Activated gamma-delta T cell treated with Interleukin-2 at 50 U/mL for 16 hours (primary cell): ENCODE data around the gene ALKBH2.
"Not testable (repeated sequence)": the region's sequence is repeated elsewhere in the genome, so short reads cannot be mapped to it uniquely, and the experiment has no call there.

Source experiments
- DNase-seq: peaks from one replicate; pipeline ENCODE4 v3.0.0-alpha.2; 2020

Gene ALKBH2

GRCh38 chr12:109065154-109065852, 28.0 kb downstream of the ALKBH2 start:
- no peak for DNase-seq

GRCh38 chr12:109064143-109064542, 29.1 kb downstream of the ALKBH2 start:
- DNase-seq: no peak

- no peak for DNase-seq
Measured at GRCh38 chr12:109058773-109059172, 34.5 kb downstream of the ALKBH2 start.

GRCh38 chr12:109057376-109057775, 35.9 kb downstream of the ALKBH2 start:
- no peak for DNase-seq

GRCh38 chr12:109056891-109057290, 36.4 kb downstream of the ALKBH2 start:
- DNase-seq: no peak

GRCh38 chr12:109054520-109054919, 38.8 kb downstream of the ALKBH2 start:
- no peak for DNase-seq

GRCh38 chr12:109054124-109054513, 39.2 kb downstream of the ALKBH2 start:
- DNase-seq: not testable (repeated sequence)

- DNase-seq: peak; percentile 14
Measured at GRCh38 chr12:109053382-109054123, 39.7 kb downstream of the ALKBH2 start.

- DNase-seq: peak; percentile 84
Measured at GRCh38 chr12:109052414-109053323, 40.6 kb downstream of the ALKBH2 start, which contains the start of gene USP30. Gene USP30 (plus strand): TSS chr12:109052576. CDS start chr12:109052679, 103 bp downstream.

- no peak for DNase-seq
Measured at GRCh38 chr12:109052097-109052413, 41.2 kb downstream of the ALKBH2 start.

- DNase-seq: not testable (repeated sequence)
Measured at GRCh38 chr12:109049794-109050193, 43.5 kb downstream of the ALKBH2 start.

- DNase-seq: not testable (repeated sequence)
Measured at GRCh38 chr12:109048706-109049105, 44.6 kb downstream of the ALKBH2 start.

GRCh38 chr12:109047081-109047805, 46.0 kb downstream of the ALKBH2 start:
- no peak for DNase-seq

- no peak for DNase-seq
Measured at GRCh38 chr12:109044241-109044640, 49.0 kb downstream of the ALKBH2 start.
